Vagina (tissue), 2 donors: ENCODE measurements around the gene SLC29A3.

Experiments
- POLR2A ChIP-seq, 2 donors: fragments of 450-650 bp; IDR thresholded peaks; one replicate each; pipeline ENCODE4 v1.6.1; 2017; ENCODE audit warnings: antibody characterized with exemption in 2 of 2, mild to moderate bottlenecking in 2 of 2, moderate library complexity in 2 of 2
- POLR2AphosphoS5 ChIP-seq, 2 donors: sonication (generic); formaldehyde crosslinking; IDR thresholded peaks; one replicate each; pipeline ENCODE4 v1.9.0; 2017; ENCODE audit warnings: antibody characterized with exemption in 2 of 2, mild to moderate bottlenecking in 2 of 2, low read depth in 1 of 2; ENCODE audit not compliant: insufficient read depth in 1 of 2
- TF ChIP-seq, protein P1 (sequence below), 3 experiments: fragments of 450-650 bp in 2 of 3; fragments of 200-600 bp in 1 of 3; sonication (generic) in 1 of 3; IDR thresholded peaks; one replicate each; pipeline ENCODE4 v1.5.1; 2017 to 2019; ENCODE audit warnings: antibody characterized with exemption in 3 of 3, mild to moderate bottlenecking in 2 of 3, moderate library complexity in 2 of 3

DNA sequence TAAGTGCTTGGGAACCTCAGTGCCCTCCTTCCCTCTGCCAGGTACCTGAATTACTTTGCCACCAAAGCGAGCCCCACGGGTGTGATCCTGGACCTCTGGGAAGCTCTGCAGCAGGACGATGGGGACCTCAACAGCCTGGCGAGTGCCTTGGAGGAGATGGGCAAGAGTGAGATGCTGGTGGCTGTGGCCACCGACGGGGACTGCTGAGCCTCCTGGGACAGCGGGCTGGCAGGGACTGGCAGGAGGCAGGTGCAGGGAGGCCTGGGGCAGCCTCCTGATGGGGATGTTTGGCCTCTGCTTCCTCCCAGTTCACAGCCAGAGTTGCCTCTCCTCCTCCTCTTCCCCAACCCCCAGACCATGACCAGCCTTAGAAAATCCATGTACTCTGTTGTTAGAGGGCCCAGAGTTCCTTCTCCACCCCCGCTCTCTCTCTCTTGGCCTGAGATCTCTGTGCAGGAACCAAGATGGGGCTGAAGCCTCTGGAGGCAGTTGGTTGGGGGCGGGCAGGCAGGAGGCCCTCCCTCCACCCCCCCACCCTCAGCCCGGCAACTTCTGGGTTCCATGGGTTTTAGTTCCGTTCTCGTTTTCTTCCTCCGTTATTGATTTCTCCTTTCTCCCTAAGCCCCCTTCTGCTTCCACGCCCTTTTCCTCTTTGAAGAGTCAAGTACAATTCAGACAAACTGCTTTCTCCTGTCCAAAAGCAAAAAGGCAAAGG lies 19.8 kb upstream of the SLC29A3 start:
- TF ChIP-seq, protein P1, sequence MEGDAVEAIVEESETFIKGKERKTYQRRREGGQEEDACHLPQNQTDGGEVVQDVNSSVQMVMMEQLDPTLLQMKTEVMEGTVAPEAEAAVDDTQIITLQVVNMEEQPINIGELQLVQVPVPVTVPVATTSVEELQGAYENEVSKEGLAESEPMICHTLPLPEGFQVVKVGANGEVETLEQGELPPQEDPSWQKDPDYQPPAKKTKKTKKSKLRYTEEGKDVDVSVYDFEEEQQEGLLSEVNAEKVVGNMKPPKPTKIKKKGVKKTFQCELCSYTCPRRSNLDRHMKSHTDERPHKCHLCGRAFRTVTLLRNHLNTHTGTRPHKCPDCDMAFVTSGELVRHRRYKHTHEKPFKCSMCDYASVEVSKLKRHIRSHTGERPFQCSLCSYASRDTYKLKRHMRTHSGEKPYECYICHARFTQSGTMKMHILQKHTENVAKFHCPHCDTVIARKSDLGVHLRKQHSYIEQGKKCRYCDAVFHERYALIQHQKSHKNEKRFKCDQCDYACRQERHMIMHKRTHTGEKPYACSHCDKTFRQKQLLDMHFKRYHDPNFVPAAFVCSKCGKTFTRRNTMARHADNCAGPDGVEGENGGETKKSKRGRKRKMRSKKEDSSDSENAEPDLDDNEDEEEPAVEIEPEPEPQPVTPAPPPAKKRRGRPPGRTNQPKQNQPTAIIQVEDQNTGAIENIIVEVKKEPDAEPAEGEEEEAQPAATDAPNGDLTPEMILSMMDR (IDR thresholded peaks at IDR 0.05): no peak
- TF ChIP-seq POLR2A (IDR thresholded peaks at IDR 0.05): no peak
- no peak for TF ChIP-seq POLR2AphosphoS5 (IDR thresholded peaks at IDR 0.05; ENCODE audit: insufficient read depth in 1 of 2, low read depth in 1 of 2)
